ENCODE results near the gene EYS.

The EYS gene

GRCh38 chr6:64014595-64014994 lies 1692.4 kb downstream of the EYS start:
- DNase-seq (ENCODE audit: low read depth) = no peak
- TF ChIP-seq, protein P1, sequence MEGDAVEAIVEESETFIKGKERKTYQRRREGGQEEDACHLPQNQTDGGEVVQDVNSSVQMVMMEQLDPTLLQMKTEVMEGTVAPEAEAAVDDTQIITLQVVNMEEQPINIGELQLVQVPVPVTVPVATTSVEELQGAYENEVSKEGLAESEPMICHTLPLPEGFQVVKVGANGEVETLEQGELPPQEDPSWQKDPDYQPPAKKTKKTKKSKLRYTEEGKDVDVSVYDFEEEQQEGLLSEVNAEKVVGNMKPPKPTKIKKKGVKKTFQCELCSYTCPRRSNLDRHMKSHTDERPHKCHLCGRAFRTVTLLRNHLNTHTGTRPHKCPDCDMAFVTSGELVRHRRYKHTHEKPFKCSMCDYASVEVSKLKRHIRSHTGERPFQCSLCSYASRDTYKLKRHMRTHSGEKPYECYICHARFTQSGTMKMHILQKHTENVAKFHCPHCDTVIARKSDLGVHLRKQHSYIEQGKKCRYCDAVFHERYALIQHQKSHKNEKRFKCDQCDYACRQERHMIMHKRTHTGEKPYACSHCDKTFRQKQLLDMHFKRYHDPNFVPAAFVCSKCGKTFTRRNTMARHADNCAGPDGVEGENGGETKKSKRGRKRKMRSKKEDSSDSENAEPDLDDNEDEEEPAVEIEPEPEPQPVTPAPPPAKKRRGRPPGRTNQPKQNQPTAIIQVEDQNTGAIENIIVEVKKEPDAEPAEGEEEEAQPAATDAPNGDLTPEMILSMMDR (IDR thresholded peaks at IDR 0.05; ENCODE audit: insufficient read depth, low read depth, low read length, missing control alignments) = no peak
- no peak overlapping the region for H3K4me3 ChIP-seq (ENCODE audit: low read length)

DNA sequence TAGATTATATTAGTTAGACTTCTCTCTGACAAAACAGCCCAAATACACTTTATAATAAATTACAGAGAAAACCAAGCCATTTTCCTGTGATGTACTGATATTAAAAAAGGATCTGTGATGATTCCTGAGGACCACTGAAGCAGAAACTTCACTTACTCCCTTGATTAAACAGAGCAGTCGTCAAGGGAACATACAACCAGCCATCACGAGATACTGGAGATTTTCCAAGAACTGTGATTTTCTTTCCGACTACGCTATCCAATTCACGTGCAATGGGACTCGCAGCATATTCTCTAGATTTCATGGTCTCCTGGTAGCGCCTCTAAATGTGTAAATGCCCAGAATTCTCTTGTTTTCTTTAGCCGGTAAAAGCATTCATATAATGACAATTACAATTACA lies 1694.0 kb downstream of the EYS start:
- TF ChIP-seq, protein P1 (IDR thresholded peaks at IDR 0.05; ENCODE audit: insufficient read depth, low read depth, low read length, missing control alignments) = no peak
- DNase-seq (ENCODE audit: low read depth) = no peak
- H3K4me3 ChIP-seq (ENCODE audit: low read length) = no peak overlapping the region

- no peak overlapping the region for H3K4me3 ChIP-seq (ENCODE audit: low read length)
- DNase-seq (ENCODE audit: low read depth) = peak; percentile 75
- TF ChIP-seq, protein P1 (IDR thresholded peaks at IDR 0.05; ENCODE audit: insufficient read depth, low read depth, low read length, missing control alignments) = peak; percentile 99
Measured at GRCh38 chr6:64012351-64013001, 1694.5 kb downstream of the EYS start.

DNA sequence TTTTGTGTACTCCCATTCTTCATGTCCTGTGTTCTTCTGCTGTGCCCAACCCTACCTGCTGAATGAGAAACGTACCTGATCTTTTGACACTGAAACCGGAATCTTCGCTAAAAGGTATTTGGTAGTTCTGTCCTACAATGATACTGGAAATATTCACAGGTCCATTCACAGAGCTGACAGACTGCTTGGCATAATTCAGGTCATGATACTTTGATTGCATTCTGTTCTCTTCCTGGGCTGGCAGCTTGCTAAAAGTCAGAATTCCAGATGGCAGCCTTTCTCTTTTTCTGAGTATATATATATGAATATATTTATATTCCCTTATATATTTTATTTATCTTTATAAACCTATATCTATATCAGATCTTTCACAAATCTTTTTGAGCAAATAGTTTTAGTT lies 1696.4 kb downstream of the EYS start:
- no peak for DNase-seq (ENCODE audit: low read depth)
- TF ChIP-seq, protein P1 (IDR thresholded peaks at IDR 0.05; ENCODE audit: insufficient read depth, low read depth, low read length, missing control alignments) = no peak
- no peak overlapping the region for H3K4me3 ChIP-seq (ENCODE audit: low read length)

- no peak for DNase-seq (ENCODE audit: low read depth)
- no peak overlapping the region for H3K4me3 ChIP-seq (ENCODE audit: low read length)
- TF ChIP-seq, protein P1 (IDR thresholded peaks at IDR 0.05; ENCODE audit: insufficient read depth, low read depth, low read length, missing control alignments) = no peak
Measured at GRCh38 chr6:64010010-64010409, 1697.0 kb downstream of the EYS start.

- no peak for DNase-seq (ENCODE audit: low read depth)
- H3K4me3 ChIP-seq (ENCODE audit: low read length) = no peak overlapping the region
- TF ChIP-seq, protein P1 (IDR thresholded peaks at IDR 0.05; ENCODE audit: insufficient read depth, low read depth, low read length, missing control alignments) = no peak
Measured at GRCh38 chr6:64006246-64006645, 1700.8 kb downstream of the EYS start.
